HepG2 (cell line): ENCODE data around the gene ADD2. TPM values are rescaled to one million over a fixed set of nuclear protein-coding genes. Genes with fewer than 3 reads are reported as not detected.
A peak's percentile ranks its signal among the peaks of the same experiment; 100 is the strongest.

ENCODE experiments used
- CENPT ChIP-seq: sonication (generic); formaldehyde crosslinking; IDR thresholded peaks from 2 replicates; pipeline ENCODE4 v1.8.0; 2022; ENCODE audit warnings: low read depth, mild to moderate bottlenecking, moderate library complexity, missing genetic modification reagents
- DR1 ChIP-seq: sonication (generic); formaldehyde crosslinking; IDR thresholded peaks from 2 replicates; pipeline ENCODE4 v1.8.0; 2021; ENCODE audit warnings: mild to moderate bottlenecking, missing genetic modification reagents, inconsistent platforms
- FOXJ3 ChIP-seq: sonication (generic); formaldehyde crosslinking; IDR thresholded peaks from 2 replicates; pipeline ENCODE4 v1.4.0; 2020; ENCODE audit warnings: missing genetic modification reagents, mild to moderate bottlenecking, borderline replicate concordance
- GABPA ChIP-seq, 2 experiments: IDR thresholded peaks; 2 replicates each; pipeline ENCODE4 v1.6.1; 2011 to 2016; ENCODE audit warnings: low read depth in 2 of 2, low read length in 1 of 2, missing biosample characterization in 1 of 2, missing genetic modification characterization in 1 of 2
- HES4 ChIP-seq: sonication (generic); formaldehyde crosslinking; IDR thresholded peaks from 2 replicates; pipeline ENCODE4 v1.9.0; 2021; ENCODE audit warnings: mild to moderate bottlenecking, missing genetic modification reagents, borderline replicate concordance
- IKZF4 ChIP-seq: sonication (generic); formaldehyde crosslinking; IDR thresholded peaks from 2 replicates; pipeline ENCODE4 v1.5.1; 2020; ENCODE audit warnings: borderline replicate concordance, mild to moderate bottlenecking, low read depth, missing genetic modification reagents; ENCODE audit errors: not compliant biosample characterization
- MEF2D ChIP-seq: sonication (generic); formaldehyde crosslinking; IDR thresholded peaks from 2 replicates; pipeline ENCODE4 v1.5.1; 2020; ENCODE audit warnings: mild to moderate bottlenecking, missing genetic modification reagents
- NRL ChIP-seq: sonication (generic); formaldehyde crosslinking; IDR thresholded peaks from 2 replicates; pipeline ENCODE4 v1.5.0; 2020; ENCODE audit warnings: missing genetic modification reagents, mild to moderate bottlenecking, moderate library complexity, borderline replicate concordance
- PPARG ChIP-seq: conservative IDR thresholded peaks from 2 replicates; pipeline ENCODE4 v1.6.1; 2016; ENCODE audit warnings: missing biosample characterization, missing genetic modification reagents
- RNF2 ChIP-seq: fragments of 450-650 bp; conservative IDR thresholded peaks from 2 replicates; pipeline ENCODE4 v1.6.1; 2016; ENCODE audit warnings: low read depth
- SMAD1 ChIP-seq: sonication (generic); formaldehyde crosslinking; IDR thresholded peaks from 2 replicates; pipeline ENCODE4 v1.4.0; 2020; ENCODE audit warnings: missing genetic modification reagents, low read depth, mild to moderate bottlenecking, borderline replicate concordance
- STAT6 ChIP-seq: sonication (generic); formaldehyde crosslinking; IDR thresholded peaks from 2 replicates; pipeline ENCODE4 v1.4.0; 2020; ENCODE audit warnings: missing genetic modification reagents, mild to moderate bottlenecking, borderline replicate concordance
- TOPORS ChIP-seq: sonication (generic); formaldehyde crosslinking; IDR thresholded peaks from 2 replicates; pipeline ENCODE4 v1.8.0; 2023; ENCODE audit warnings: mild to moderate bottlenecking, missing genetic modification reagents
- ZFAT ChIP-seq: sonication (generic); formaldehyde crosslinking; conservative IDR thresholded peaks from 2 replicates; pipeline ENCODE4 v1.8.1; 2023; ENCODE audit warnings: missing genetic modification reagents, inconsistent platforms
- ZIK1 ChIP-seq: sonication (generic); formaldehyde crosslinking; IDR thresholded peaks from 2 replicates; pipeline ENCODE4 v1.5.0; 2020; ENCODE audit warnings: mild to moderate bottlenecking, low read depth, missing genetic modification reagents, borderline replicate concordance
- ZNF12 ChIP-seq: sonication (generic); formaldehyde crosslinking; IDR thresholded peaks from 2 replicates; pipeline ENCODE4 v1.5.0; 2020; ENCODE audit warnings: missing genetic modification reagents
- ZNF20 ChIP-seq: sonication (generic); formaldehyde crosslinking; IDR thresholded peaks from 2 replicates; pipeline ENCODE4 v1.4.0; 2020; ENCODE audit warnings: mild to moderate bottlenecking, moderate library complexity, missing genetic modification reagents
- ZNF337 ChIP-seq: sonication (generic); formaldehyde crosslinking; IDR thresholded peaks from 2 replicates; pipeline ENCODE4 v1.5.1; 2020; ENCODE audit warnings: missing genetic modification reagents, low read depth, mild to moderate bottlenecking, borderline replicate concordance
- ZNF367 ChIP-seq: sonication (generic); formaldehyde crosslinking; IDR thresholded peaks from 2 replicates; pipeline ENCODE4 v1.4.0; 2020; ENCODE audit warnings: missing genetic modification reagents, borderline replicate concordance
- polyA plus RNA-seq, 8 experiments: library from polyadenylated mRNA; depleted of rRNA in 3 of 8; stranded (reverse) in 7 of 8; unstranded in 1 of 8; fragments of >200 nt; fragmentation: Illumina TruSeq in 4 of 8; extraction: Trizol in 4 of 8; gene quantifications; 2 replicates each; pipeline versions ENCODE4 v1.2.1 to v1.2.3, GENCODE V29; 2011 to 2016; ENCODE audit warnings: low read depth in 4 of 8, missing spikeins in 1 of 8, mixed read lengths in 1 of 8; ENCODE audit not compliant: insufficient read depth in 1 of 8
- total RNA-seq, 5 experiments: library from RNA; depleted of rRNA; stranded (reverse); fragments of >200 nt; fragmentation: Illumina TruSeq; extraction: Trizol; gene quantifications; 2 replicates each; pipeline ENCODE4 v1.2.3, GENCODE V29; 2016; ENCODE audit warnings: low read depth in 1 of 5
- TF ChIP-seq, protein P1 (sequence below): sonication (generic); formaldehyde crosslinking; IDR thresholded peaks from 2 replicates; pipeline ENCODE4 v1.9.0; 2021; ENCODE audit warnings: missing genetic modification reagents, borderline replicate concordance
- TF ChIP-seq, protein P2 (sequence below): sonication (generic); formaldehyde crosslinking; IDR thresholded peaks from 2 replicates; pipeline ENCODE4 v1.8.0; 2022; ENCODE audit warnings: missing genetic modification reagents, mild to moderate bottlenecking, moderate library complexity, borderline replicate concordance

ADD2 gene
- total and polyA plus RNA-seq, 2 of the 13 experiments (the other 11 are each of a cell fraction or from before 2014, with no cell fraction given): 0.05 to 0.13 TPM

GRCh38 chr2:70807102-70807827 lies 39.3 kb upstream of the ADD2 start (continued):
- TF ChIP-seq, protein P1, sequence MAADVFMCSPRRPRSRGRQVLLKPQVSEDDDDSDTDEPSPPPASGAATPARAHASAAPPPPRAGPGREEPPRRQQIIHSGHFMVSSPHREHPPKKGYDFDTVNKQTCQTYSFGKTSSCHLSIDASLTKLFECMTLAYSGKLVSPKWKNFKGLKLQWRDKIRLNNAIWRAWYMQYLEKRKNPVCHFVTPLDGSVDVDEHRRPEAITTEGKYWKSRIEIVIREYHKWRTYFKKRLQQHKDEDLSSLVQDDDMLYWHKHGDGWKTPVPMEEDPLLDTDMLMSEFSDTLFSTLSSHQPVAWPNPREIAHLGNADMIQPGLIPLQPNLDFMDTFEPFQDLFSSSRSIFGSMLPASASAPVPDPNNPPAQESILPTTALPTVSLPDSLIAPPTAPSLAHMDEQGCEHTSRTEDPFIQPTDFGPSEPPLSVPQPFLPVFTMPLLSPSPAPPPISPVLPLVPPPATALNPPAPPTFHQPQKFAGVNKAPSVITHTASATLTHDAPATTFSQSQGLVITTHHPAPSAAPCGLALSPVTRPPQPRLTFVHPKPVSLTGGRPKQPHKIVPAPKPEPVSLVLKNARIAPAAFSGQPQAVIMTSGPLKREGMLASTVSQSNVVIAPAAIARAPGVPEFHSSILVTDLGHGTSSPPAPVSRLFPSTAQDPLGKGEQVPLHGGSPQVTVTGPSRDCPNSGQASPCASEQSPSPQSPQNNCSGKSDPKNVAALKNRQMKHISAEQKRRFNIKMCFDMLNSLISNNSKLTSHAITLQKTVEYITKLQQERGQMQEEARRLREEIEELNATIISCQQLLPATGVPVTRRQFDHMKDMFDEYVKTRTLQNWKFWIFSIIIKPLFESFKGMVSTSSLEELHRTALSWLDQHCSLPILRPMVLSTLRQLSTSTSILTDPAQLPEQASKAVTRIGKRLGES (CRISPR knock-in tag): peak; percentile 37; the same call in 1 of the 2 replicates
- no peak for TF ChIP-seq ZNF20 (CRISPR knock-in tag)
- TF ChIP-seq ZFAT (CRISPR knock-in tag): 0 out of 2 replicates have a peak, but pooled peaks have one; percentile 57
- TF ChIP-seq PPARG (CRISPR knock-in tag): peak; percentile 92
- TF ChIP-seq ZNF12 (CRISPR knock-in tag): no peak
- TF ChIP-seq, protein P2, sequence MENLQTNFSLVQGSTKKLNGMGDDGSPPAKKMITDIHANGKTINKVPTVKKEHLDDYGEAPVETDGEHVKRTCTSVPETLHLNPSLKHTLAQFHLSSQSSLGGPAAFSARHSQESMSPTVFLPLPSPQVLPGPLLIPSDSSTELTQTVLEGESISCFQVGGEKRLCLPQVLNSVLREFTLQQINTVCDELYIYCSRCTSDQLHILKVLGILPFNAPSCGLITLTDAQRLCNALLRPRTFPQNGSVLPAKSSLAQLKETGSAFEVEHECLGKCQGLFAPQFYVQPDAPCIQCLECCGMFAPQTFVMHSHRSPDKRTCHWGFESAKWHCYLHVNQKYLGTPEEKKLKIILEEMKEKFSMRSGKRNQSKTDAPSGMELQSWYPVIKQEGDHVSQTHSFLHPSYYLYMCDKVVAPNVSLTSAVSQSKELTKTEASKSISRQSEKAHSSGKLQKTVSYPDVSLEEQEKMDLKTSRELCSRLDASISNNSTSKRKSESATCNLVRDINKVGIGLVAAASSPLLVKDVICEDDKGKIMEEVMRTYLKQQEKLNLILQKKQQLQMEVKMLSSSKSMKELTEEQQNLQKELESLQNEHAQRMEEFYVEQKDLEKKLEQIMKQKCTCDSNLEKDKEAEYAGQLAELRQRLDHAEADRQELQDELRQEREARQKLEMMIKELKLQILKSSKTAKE (CRISPR knock-in tag): peak; percentile 87; the same call in 1 of the 2 replicates
- TF ChIP-seq CENPT (CRISPR knock-in tag): no peak
- peak; percentile 99 for TF ChIP-seq FOXJ3 (CRISPR knock-in tag)
- no peak for TF ChIP-seq ZIK1
- TF ChIP-seq MEF2D: peak; percentile 84
- TF ChIP-seq STAT6 (CRISPR knock-in tag): peak; percentile 12; the same call in 1 of the 2 replicates
- TF ChIP-seq SMAD1 (CRISPR knock-in tag): no peak
- no peak for TF ChIP-seq DR1 (CRISPR knock-in tag)
- peak; percentile 14; the same call in 1 of the 2 replicates for TF ChIP-seq ZNF337 (CRISPR knock-in tag)
- TF ChIP-seq IKZF4 (CRISPR knock-in tag): no peak
- TF ChIP-seq GABPA (IDR thresholded peaks at IDR 0.05; ENCODE audit: low read depth, low read length): no peak
- no peak for TF ChIP-seq GABPA (CRISPR knock-in tag; IDR thresholded peaks at IDR 0.05; ENCODE audit: low read depth)
- TF ChIP-seq ZNF367 (CRISPR knock-in tag): no peak
- no peak for TF ChIP-seq RNF2
- TF ChIP-seq NRL (CRISPR knock-in tag): no peak
- no peak for TF ChIP-seq HES4 (CRISPR knock-in tag)
- no peak for TF ChIP-seq TOPORS (CRISPR knock-in tag)
